Body of pancreas (tissue), 4 donors: Measurements from ENCODE around the gene HSBP1.

ENCODE experiments used
- CTCF ChIP-seq, 7 experiments: fragments of 450-650 bp in 4 of 7; fragments of 200-600 bp in 3 of 7; sonication (generic) in 3 of 7; IDR thresholded peaks; one replicate each; pipeline ENCODE4 v1.5.1; 2016 to 2019; ENCODE audit warnings: antibody characterized with exemption in 7 of 7
- POLR2A ChIP-seq, 3 donors: fragments of 450-650 bp; IDR thresholded peaks; one replicate each; pipeline ENCODE4 v1.6.1; 2016; ENCODE audit warnings: antibody characterized with exemption in 3 of 3, mild to moderate bottlenecking in 2 of 3

- TF ChIP-seq CTCF (IDR thresholded peaks at IDR 0.05) (no peak), POLR2A (IDR thresholded peaks at IDR 0.05) (no peak)
Measured at GRCh38 chr16:83802135-83802534, 5.6 kb upstream of the HSBP1 start.
